Suprapubic skin (tissue), 4 donors: ENCODE results near the gene TLL1.

Experiments
- EP300 ChIP-seq: sonication (generic); formaldehyde crosslinking; IDR thresholded peaks from one replicate; pipeline ENCODE4 v1.6.1; 2017; ENCODE audit warnings: antibody characterized with exemption
- POLR2A ChIP-seq, 2 donors: fragments of 450-650 bp; IDR thresholded peaks; one replicate each; pipeline ENCODE4 v1.6.1; 2017; ENCODE audit warnings: antibody characterized with exemption in 2 of 2, mild to moderate bottlenecking in 2 of 2, moderate library complexity in 2 of 2
- POLR2AphosphoS5 ChIP-seq, 3 donors: sonication (generic); formaldehyde crosslinking; IDR thresholded peaks; one replicate each; pipeline ENCODE4 v1.6.1; 2017; ENCODE audit warnings: antibody characterized with exemption in 3 of 3
- TF ChIP-seq, protein P1 (sequence below), 2 donors: fragments of 200-600 bp in 1 of 2; fragments of 450-650 bp in 1 of 2; sonication (generic) in 1 of 2; IDR thresholded peaks; one replicate each; pipeline ENCODE4 v1.5.1; 2016 to 2019; ENCODE audit warnings: antibody characterized with exemption in 2 of 2, mild to moderate bottlenecking in 1 of 2, moderate library complexity in 1 of 2

DNA sequence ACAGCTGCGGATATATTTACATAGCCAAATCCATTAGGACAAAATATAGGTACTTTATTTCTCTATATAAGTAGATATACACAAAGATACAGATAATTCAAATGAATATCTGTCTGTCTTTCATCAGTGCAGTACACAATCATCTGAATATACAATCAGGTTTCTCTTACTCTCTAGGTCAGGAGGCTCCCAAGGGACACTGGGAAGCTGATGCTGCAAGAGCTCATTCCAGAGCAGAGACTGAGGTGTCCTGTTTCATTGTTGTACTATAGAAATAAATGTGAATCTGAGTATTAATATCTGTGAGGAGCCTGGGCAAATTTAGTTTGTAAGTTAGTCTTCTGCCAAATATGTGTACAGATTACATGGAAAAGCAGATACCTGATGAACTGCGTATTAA is 4.2 kb downstream of the TLL1 start:
- TF ChIP-seq POLR2A (IDR thresholded peaks at IDR 0.05) (no peak), POLR2AphosphoS5 (IDR thresholded peaks at IDR 0.05) (no peak), EP300 (no peak)
- TF ChIP-seq, protein P1, sequence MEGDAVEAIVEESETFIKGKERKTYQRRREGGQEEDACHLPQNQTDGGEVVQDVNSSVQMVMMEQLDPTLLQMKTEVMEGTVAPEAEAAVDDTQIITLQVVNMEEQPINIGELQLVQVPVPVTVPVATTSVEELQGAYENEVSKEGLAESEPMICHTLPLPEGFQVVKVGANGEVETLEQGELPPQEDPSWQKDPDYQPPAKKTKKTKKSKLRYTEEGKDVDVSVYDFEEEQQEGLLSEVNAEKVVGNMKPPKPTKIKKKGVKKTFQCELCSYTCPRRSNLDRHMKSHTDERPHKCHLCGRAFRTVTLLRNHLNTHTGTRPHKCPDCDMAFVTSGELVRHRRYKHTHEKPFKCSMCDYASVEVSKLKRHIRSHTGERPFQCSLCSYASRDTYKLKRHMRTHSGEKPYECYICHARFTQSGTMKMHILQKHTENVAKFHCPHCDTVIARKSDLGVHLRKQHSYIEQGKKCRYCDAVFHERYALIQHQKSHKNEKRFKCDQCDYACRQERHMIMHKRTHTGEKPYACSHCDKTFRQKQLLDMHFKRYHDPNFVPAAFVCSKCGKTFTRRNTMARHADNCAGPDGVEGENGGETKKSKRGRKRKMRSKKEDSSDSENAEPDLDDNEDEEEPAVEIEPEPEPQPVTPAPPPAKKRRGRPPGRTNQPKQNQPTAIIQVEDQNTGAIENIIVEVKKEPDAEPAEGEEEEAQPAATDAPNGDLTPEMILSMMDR (IDR thresholded peaks at IDR 0.05) = no peak
